GM10847 (cell line): ENCODE data around the gene CPT1B.
A peak's percentile ranks its signal among the peaks of the same experiment; 100 is the strongest.

Experiments
- POLR2A ChIP-seq: IDR thresholded peaks from 2 replicates; pipeline ENCODE4 v1.6.1; 2011; ENCODE audit not compliant: insufficient read length; ENCODE audit errors: extremely low read depth

The CPT1B gene

DNA sequence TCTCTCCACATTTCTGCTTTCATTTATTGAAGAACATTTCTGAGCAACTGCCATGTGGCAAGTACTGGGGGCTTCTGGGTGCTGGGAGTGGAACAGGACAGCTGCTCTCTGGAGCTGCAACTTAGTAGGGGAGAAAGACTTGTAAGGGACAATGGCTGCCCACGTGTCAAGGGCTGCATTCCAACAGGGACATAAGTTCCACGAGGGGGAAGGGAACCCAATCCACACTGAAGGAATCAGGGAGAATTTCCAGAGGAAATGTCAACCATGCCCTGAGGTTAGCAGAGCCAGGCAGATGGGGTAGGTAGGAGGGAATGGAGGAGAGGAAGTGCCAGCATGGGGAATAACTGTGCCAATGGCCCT is 24.1 kb upstream of the CPT1B start:
- no peak for TF ChIP-seq POLR2A

DNA sequence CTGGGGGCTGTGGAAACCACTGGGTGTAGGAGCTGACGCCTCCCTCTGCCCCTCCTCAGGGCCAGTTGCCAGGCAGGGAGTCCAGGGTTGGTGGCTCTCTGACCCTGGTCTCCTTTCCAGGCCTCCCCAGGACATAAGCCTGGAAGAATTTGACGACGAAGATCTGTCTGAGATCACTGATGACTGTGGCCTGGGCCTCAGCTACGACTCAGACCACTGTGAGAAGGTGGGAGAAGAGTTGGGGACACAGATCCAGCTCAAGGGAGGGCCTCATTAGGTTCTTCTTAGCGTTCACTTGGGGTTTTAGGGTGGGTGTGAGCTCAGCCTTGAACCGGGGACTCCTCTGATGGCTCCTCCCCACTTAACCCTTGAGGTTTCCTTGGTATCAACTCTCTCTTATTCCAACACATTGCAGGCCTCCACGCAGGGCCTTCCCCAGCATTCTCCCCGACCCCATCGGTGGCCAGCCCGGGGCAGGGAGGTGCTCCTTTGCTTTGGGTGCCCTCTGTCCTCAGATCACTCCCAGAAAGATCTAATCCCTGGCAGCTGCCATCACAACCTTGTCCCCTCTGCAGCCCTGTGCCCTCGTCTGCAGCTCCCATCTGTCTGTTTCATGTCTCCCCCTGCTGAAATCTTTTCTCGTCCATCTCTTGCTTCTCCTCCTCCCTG is 23.6 kb upstream of the CPT1B start:
- TF ChIP-seq POLR2A: no peak

DNA sequence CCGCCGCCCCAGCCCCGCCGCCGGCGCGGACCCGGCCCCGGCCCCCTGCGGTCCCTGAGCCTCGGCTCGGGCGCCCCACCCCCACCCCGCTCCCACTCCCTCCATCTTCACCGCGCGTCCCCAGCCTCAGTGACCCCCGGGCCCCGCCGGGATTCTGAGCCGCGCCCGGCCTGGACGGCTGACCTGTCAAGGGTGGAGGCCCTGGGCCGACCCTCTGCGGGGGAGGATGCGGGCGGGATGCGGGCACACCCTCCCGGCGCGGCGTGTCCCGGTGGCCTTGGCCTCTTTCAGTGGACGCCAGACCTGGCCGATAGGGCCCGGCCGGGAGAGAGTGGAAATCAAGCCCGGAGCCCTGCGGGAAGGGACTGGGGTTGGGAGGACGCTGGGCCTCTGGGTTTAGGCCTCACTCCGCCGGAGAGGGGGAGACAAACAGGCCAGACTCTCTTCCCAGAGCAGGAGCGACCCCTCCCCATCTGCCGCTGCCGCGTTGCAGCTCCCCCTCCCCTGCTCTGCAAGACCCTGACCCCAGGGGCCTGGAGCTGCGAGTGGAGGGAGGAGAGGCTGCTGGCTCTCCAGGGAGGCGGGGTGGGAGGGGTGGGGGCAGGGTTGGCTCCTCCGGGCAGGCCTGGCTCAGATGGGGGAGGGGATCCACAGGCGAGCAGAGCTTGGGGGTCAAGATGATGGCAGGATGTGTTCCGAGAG is 22.9 kb upstream of the CPT1B start:
- TF ChIP-seq POLR2A: no peak

DNA sequence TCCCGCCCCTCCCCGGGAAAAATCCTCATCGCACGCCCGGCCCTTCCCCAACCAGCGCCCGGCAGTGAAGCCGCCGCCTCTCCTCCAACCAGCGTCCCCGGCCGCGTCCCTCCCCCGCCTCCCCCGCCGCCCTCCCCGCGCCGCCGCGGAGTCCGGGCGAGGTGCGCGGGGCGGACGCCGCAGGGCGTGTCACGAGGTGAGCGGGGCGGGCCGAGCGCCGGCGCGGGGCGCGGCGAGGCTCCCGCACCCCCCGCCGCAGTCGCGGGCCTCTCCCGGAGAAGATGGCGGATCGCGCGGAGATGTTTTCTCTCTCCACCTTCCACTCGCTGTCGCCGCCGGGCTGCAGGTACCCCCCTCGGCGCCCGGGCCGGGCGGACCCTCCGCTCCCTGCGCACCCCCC is 22.3 kb upstream of the CPT1B start, which contains the start of gene MAPK8IP2:
Gene MAPK8IP2, plus strand, starts transcription at position 256 of the 400 bp plus-strand sequence. Its CDS starts 26 bp downstream, at position 282.
- TF ChIP-seq POLR2A: no peak

DNA sequence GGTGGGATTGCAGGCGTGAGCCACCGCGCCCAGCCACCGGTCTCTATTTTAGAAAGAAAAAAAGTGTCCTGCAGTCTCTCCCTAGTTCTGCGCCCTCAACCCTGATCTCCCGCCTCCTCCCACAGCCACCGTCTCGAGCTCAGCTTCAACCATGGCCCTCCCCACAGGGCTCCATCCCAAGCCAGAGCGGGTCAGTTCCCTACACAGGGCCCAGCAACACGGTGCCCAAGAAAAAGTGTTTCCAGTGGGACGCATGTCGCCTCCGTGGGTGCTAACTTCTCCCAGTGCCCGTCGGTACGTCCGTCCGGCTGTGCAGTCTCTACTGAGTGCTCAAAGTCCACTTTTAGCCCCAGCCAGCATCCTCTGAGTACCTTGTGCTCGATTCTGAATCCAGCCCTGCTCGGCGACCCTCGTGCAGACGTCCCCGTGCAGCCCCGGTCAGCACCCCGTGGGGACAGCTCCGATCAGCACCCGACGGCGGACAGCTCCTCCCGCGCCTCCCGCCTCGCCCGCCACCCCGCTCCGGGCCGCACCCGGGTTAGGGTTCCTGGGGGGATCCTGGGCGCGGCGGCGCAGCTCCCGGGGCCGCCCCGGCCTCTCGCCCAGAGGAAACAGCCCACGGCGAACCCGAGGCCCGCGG is 21.7 kb upstream of the CPT1B start:
- TF ChIP-seq POLR2A: no peak

DNA sequence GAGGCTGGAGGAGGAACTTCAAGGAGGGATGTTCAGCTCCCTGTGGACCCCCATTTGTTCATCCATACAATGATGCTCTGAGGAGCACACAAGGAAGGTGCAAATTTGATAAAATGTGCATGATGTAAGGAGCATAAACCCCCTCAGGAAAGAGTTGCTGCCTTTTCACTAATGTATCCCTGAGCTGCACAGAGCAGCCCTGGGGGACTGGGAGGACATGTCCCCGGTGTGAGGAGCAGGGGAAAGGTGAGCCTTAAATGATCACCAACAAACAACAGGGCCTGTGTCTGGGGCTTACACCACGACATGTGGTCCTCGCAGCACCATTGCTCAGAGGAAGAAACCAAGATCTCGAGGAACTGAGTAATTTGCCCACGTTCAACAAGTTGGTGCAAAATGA is 18.9 kb upstream of the CPT1B start:
- TF ChIP-seq POLR2A: no peak

DNA sequence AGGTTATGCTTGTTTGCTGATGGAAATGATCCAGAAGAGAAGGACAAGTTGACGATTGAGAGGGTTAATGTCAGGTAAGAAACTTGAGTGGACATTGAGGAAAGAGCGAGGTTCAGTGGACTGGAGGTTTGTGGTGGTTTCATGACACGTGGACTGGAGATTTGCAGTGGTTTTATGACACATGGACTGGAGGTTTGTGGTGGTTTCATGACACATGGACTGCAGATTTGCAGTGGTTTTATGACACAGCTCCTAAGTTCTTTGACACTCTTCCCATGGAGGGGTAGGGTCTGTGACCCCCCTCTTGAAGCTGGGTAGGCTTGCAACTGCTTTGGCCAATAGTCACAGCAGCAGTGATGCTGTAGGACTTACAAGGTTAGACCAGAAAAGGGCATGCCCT is 17.0 kb upstream of the CPT1B start:
- no peak for TF ChIP-seq POLR2A

DNA sequence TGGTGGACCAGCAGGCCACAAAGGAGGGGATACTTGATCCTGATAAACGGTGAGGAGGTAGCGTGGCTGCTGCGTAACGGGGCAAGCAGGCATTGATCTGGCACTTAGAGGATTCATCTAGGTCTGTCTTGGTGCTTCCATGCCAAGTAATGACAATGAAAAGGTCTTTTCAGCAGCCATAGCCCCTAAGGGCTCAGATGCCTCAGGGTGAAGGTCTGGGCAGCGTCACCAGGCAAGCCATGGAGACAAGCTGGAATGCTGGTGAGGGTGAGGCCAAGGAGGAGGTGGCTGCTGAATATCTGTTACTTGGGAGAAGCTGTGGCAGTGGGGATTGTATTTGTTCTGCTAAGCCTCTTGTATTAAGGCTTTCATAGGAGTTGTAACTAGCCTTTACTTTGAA is 9.2 kb upstream of the CPT1B start:
- no peak for TF ChIP-seq POLR2A

DNA sequence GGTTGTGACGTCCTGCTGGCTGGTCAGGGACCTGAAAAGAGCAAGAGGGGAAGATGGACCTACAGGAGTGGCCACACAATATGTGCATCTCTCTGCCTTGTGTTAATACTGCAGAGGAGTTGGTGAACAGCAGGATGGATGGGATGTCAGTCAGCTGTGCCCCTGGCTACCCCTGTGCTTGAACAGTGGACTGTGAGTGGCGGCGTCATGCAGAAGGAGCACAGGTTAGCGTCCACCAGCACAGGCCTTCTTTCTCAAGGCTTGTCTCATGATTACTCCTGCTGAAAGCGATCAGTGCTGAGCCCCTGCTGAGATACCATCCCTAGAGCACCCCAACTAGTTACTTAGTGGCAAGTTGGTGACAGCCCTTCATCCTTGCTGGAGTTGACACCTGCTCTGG is 8.2 kb upstream of the CPT1B start:
- TF ChIP-seq POLR2A: no peak

DNA sequence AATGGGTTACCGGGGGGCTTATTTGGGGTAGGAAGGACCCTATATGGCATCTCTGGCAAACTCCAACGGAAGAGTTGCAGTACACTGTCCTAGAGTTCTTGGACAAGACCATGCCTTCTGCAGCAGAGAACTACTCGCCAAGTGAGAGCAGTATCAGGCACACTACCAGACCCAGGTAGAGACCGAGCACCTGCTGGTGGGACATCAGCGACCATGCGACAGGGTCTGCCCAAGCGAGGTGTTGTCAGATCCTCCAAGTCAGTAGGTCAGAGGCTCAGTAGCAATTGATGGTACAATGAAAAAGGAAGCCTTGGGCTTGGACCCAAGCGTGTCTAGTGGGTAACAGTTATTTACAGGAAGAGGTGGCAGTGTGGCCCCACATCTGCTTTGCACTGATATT is 7.6 kb upstream of the CPT1B start:
- no peak for TF ChIP-seq POLR2A

DNA sequence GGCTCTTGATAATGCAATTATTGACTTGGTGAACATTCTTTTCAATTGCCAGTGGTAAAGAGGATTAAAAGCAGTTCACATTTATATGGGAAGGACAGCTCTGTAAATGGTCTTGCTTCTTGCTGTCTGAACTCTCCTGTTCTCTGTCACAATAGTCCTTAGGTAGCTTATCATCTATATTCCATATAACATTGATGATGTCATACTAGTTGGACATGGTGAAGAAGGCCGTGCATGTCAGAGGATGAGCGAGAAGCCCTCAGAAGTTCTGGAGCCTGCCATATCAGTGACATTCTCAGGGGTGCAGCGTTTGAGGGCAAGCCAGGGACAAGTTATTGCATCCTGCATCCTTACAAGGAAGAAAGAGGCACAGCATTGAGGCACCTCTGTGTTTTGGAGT is 7.0 kb upstream of the CPT1B start:
- no peak for TF ChIP-seq POLR2A

DNA sequence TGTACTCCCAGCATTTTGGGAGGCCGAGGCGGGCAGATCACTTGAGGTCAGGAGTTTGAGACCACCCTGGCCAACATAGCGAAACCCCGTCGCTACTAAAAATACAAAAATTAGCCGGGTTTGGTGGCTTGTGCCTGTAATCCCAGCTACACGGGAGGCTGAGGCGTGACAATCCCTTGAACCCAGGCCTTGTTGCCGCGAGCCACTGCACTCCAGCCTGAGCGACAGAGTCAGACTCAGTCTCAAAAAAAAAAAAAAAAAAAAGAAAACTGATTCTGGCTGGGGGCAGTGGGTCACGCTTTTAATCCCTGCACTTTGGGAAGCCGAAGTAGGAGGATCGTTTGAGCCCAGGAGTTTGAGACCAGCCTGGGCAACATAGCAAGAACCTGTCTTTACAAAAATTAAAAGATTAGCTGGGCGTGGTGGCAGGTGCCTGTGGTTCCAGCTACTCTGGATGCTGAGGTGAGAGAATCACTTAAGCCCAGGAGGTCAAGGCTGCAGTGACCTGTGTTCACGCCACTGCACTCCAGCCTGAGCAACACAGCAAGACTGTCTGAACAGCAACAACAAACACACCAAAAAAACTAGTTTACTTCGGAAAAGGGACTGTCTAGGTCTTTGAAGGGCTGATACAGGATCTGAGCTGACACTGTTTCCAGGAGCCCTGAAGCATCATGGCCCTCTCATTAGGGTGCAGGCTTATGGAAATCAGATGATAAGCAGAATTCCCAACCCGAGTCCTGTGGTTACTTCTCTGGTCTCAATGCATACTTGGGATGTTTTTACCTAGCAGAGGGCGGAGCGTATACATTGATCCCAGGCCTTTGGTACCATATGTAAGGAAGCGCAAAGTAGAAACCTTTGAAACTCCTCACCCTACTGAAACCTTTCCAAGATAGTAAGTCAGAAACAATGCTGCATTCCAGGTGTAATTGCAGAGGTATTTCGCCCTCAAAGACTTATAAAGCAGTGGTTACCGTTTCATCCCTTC is 6.2 kb upstream of the CPT1B start:
- no peak for TF ChIP-seq POLR2A

DNA sequence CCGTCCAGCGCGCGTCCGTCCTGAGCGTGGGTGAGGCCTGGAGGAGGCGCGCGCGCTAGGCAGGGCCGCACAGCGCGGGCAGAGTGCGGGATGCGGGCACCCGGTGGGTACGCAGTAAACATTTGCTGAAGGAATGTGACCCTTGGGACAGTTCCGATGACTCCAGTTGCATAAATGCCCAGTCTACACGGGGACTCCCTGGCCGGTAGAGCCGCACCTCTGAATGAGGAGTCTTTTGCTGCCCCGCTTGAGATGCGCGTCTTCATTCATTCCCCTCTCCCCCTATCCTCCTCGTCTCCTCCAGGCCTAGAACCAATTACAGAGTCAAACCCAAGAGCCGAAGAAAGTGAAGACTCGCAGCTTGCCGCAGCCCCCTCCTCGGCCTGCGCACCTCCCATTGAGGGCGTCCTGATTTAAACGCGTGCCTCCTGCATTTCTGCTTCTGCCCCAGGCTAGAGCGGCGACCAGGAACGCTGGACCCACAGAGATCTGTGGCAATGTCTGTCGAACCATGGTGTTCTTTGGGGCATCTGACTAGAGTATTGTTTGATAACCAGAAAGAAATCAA is 5.2 kb upstream of the CPT1B start:
- TF ChIP-seq POLR2A: no peak

DNA sequence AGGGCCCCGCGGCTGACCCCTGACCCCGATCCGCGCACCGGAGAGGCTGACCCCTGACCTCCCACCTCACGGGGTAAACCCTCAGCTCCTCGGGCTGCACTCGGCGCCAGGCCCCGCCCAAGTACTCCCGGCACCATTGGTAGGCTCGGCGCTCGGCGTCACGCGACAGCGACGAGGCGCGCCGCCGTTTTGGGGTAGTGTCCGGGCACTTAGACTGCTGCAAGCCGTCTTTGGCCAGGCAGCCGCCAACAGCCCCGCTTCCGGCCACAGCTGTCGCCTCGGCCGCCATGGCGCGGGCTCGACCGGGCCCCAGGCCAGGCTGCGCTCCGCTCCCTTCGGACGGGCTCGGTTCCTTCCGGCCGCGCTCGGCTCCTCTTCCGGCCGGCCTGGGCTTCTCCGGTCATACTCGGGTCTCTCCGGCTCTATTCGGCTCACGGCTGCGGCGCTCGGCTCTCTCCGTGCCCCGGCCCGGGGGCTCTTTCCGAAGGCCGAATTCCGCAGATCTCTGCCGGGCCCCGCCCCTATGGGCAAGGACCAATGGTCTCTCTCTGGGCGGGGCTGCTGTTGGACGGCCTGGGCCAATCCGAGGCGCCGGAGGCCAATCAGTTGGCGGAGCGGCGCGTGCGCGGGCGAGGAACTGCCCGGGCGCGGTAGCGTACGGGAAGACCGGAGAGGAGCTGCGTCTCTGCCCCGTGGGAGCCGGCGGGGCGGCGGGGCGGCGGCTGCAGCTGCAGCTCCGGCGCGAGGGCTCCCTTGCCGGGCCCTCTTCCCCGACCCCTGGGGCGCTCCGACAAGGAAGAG is 4.5 kb upstream of the CPT1B start, which contains the start of gene CHKB:
Gene CHKB, minus strand, starts transcription at position 357 of the 801 bp plus-strand sequence. Its CDS starts 68 bp downstream, at position 289.
- peak; percentile 77 for TF ChIP-seq POLR2A
